ENCODE data around the gene MYCN.
"Not testable (repeated sequence)": the region's sequence is repeated elsewhere in the genome, so short reads cannot be mapped to it uniquely, and the experiment has no call there.

The MYCN gene

DNA sequence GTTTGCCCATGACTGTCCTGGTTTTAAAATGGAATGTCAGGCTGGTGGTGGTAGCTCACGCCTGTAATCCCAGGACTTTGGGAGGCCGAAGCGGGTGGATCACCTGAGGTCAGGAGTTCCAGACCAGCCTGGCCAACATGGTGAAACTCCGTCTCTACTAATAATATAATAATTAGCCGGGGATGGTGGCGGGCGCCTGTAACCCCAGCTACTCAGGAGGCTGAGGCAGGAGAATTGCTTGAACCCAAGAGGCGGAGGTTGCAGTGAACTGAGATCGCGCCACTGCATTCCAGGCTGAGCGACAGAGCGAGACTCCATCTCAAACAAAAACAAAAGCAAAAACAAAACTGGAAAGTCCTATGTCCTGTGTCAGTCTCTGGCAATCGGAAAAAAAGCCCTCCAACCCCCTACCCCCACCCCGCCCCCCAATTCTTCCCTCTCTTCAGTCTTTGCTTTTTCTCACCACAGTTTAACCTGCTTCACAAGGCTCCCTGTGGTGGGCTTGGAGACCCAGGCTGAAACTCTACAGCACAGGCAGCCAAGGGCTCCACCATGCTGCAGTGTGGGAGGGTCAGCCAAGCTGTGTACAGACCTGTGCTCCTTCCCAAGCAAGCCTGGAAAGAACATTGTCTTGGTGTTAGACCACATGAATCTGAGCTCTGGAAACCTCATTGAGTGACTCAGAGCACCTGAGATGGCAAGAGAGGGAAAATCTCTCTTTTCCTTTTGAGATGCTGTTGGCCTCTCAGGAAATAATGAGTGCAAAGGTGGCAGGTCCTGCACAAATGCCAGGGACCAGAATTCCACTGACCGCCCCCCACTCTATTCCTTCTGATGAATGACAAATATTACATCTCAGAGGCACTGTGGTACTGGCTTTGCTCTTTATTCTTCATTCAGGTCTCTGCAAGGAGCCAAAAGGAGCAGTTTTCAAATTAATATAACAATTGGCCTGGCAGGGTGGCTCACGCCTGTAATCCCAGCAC lies 16.7 kb downstream of the MYCN start:
- no peak for DNase-seq (ENCODE audit: low read depth in 2 of 2, low spot score in 1 of 2)

DNA sequence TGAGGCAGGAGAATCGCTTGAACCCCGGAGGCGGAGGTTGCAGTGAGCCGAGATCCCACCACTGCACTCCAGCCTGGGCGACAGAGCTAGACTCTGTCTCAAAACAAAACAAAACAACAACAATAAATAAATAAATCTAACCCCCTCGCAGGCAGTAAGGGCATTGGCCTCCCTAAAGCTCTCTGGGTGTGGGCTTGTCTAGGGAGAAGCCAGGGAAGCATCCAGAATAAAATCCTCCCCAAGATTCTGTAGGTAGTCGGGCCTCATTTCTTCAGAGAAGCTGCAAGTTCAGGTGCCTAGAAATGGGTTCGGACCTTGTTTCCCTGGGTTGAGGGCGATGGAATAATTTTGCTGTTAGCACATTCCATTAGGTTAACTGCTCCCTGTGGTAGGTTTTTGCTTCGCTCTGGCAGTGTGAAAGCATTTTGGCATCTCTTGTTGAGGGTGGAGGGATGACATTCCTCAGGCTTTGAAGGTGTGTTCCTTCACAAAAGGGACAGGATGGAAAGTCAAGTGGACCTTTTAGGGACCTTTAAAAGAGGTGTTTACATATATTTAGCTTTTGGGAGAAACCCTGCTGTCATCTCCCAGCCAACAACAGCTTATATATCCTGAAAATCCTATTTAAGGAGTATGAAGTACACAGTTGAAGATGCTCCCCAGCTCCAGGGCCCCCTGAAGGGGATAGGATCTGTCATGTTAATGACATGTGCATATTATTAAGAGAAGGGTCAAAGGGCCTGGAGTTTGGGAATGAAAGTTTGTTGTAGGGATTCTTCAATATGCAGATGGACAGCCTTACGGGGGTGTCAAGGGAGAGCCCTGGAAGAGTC lies 17.7 kb downstream of the MYCN start:
- DNase-seq (ENCODE audit: low read depth in 2 of 2, low spot score in 1 of 2): no peak

- DNase-seq (ENCODE audit: low read depth in 2 of 2, low spot score in 1 of 2): no peak
Measured at GRCh38 chr2:15959331-15960153, 19.2 kb downstream of the MYCN start.

- DNase-seq (ENCODE audit: low read depth in 2 of 2, low spot score in 1 of 2): not testable (repeated sequence)
Measured at GRCh38 chr2:15960154-15960520, 19.8 kb downstream of the MYCN start.

DNA sequence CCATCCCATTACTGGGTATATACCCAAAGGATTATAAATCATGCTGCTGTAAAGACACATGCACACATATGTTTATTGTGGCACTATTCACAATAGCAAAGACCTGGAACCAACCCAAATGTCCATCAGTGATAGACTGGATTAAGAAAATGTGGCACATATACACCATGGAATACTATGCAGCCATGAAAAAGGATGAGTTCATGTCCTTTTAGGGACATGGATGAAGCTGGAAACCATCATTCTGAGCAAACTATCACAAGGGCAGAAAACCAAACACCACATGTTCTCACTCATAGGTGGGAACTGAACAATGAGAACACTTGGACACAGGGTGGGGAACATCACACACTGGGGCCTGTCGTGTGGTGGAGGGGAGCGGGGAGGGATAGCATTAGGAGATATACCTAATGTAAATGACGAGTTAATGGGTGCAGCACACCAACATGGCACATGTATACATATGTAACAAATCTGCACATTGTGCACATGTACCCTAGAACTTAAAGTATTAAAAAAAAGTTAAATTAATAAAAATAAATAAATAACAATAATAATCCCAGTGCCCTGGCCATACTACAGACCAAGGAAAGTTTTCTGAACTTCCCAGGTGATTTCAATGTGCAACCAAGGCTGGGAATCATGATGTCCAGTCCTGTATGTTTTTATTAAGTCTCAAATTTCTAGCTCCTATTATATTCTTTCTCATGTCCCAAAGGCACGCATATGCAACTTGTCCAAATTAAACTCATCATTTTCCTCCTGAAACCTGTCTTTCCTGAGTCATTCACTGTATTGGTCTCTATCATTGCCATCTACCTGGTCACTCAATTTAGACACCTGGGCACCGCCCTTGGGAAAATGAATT lies 23.0 kb downstream of the MYCN start:
- not testable (repeated sequence) for DNase-seq (ENCODE audit: low read depth in 2 of 2, low spot score in 1 of 2)

GRCh38 chr2:15963977-15964670 lies 23.8 kb downstream of the MYCN start:
- DNase-seq (ENCODE audit: low read depth in 2 of 2, low spot score in 1 of 2): no peak

DNA sequence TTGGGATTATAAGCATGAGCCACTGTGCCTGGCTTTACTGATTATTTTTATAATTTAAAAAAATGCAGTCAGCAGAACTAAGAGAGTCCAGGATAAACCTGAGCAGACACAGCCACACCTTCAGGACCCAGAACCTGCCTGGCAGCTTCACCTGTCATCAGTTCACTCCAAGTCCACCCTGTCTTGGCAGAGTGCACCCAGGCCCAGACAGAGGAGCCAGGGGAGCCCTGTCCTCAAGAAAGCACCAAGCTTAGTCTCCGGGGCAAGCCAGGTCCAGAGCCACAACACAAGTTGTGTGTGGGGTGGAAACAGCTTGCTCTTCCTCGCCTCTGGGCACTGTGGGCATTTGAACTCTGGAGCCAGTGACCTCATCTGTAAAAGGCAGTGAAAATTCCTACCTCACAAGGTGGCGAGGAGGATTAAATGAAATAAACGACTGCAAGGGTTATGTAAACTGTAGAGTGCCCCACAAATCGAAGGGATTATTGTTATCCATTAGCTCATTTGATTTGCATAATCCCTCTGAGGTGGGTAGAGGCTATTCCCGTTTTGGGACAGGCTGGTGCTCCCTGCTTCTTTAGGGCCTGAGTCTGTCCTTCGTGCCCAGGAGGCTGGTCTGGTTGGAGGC lies 24.7 kb downstream of the MYCN start:
- DNase-seq (ENCODE audit: low read depth in 2 of 2, low spot score in 1 of 2): no peak

DNA sequence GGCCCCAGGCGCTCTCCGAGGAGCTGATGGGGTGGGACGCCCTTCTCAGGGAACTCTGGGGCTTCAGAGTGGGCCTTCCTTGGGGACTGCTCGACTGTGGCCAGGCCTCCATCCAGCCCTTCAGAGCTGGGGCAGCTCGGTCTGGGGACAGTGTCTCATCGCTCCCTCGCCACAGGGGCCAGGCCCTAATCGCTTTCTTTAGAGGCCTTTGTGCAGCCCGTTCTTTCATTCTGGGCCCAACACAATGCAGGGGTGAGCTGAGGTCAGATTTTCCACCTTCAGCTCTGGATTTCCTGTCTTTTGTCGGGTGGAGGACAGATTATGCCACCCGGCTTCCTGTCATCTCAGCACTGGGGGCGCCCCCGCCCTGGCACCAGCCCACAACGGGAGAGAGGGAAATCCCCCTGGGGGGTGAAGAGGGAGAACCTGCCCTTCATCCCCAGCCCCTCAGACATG lies 25.2 kb downstream of the MYCN start:
- peak in 1 of 2 donors; percentile 12 for DNase-seq (ENCODE audit: low read depth in 2 of 2, low spot score in 1 of 2)

- no peak for DNase-seq (ENCODE audit: low read depth in 2 of 2, low spot score in 1 of 2)
Measured at GRCh38 chr2:15967415-15968279, 27.3 kb downstream of the MYCN start.

DNA sequence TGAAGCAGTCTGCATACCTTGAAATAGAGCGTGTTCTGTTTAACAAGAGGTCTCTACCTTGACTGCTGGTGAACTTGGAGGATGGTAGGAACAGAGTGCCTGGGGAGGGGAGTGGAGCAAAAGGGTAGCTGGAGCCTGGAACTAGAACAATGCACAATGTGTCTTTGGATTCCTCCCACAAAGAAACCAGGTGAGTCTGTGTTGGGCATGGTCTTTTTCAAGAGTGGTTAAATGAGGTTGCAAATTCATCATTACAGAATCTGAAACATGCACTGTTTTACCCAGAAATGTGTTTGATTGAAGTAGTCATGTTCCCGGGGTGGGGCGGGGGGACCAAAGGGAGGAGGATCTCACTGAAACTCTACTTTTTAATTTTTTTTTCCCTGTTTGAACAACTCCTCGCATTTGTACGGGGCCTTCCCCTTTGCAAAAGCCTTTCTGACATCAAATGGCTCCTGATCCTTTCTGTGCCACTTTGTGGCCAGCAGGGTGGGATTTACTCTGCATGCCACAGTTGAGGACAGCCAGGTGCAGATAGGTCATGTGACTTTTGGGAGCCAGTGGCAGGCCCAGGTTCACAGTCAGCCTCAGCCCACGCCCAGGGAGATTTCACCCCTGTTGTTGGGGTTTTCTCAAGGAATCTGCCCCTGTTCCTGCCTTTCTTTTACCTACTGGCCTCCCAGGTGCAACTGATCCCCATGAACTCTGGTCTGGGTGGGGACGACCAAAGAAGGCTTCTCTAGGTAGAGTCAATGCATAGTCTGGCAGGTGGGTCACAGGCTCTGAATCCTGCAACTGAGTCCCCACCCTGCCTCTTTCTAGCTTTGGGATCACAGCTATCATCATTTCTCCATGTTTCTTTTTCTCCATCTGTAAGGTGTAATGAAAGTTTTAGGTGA lies 28.2 kb downstream of the MYCN start:
- DNase-seq (ENCODE audit: low read depth in 2 of 2, low spot score in 1 of 2): no peak

DNA sequence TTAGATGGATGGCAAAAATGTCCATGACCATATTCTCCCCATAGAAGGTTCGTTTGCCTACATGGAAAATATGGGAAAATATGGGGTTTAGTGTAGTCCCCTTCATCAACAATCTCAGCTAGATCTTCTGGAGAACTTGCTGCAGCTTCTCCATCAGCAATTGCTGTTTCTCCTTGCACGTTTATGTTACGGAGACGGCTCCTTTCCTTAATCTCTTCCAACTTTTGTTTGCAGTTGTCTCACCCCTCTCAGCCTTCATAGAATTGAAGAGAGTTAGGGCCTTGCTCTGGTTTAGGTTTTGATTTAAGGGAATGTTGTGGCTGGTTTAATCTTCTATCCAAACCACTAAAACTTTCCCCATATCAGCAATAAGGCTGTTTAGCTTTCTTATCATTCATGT lies 28.9 kb downstream of the MYCN start:
- no peak for DNase-seq (ENCODE audit: low read depth in 2 of 2, low spot score in 1 of 2)

GRCh38 chr2:15970701-15971100 lies 30.4 kb downstream of the MYCN start:
- no peak for DNase-seq (ENCODE audit: low read depth in 2 of 2, low spot score in 1 of 2)

- no peak for DNase-seq (ENCODE audit: low read depth in 2 of 2, low spot score in 1 of 2)
Measured at GRCh38 chr2:15971351-15971750, 31.0 kb downstream of the MYCN start.

DNA sequence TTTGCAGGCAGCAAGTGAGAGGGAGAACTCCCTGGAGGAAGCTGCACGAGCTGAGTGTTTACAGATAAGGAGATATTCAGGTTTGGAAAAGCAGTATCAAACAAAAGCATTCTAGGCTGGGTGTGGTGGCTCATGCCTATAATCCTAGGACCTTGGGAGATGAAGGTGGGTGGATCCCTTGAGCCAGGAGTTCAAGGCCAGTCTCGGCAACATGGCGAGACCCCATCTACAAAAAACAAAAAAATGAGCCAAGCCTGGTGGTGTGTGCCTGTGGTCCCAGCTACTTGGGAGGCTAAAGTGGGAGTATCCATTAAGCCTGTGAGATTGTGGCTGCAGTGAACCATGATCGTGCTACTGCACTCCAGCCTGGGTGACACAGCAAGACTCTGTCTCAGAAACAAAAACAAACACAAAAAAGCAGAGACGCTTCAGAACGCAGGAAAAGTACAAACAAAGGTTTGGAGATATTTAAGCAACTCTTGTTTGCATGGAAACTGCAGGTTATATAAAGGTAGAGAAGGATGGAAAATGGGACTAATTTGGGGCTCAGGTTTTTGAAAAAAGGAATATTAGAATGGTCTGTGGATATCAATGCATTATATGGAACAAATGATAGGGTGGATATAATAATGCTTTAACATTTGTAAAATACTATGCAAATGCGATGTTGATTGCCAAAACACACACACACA lies 31.6 kb downstream of the MYCN start:
- no peak for DNase-seq (ENCODE audit: low read depth in 2 of 2, low spot score in 1 of 2)

DNA sequence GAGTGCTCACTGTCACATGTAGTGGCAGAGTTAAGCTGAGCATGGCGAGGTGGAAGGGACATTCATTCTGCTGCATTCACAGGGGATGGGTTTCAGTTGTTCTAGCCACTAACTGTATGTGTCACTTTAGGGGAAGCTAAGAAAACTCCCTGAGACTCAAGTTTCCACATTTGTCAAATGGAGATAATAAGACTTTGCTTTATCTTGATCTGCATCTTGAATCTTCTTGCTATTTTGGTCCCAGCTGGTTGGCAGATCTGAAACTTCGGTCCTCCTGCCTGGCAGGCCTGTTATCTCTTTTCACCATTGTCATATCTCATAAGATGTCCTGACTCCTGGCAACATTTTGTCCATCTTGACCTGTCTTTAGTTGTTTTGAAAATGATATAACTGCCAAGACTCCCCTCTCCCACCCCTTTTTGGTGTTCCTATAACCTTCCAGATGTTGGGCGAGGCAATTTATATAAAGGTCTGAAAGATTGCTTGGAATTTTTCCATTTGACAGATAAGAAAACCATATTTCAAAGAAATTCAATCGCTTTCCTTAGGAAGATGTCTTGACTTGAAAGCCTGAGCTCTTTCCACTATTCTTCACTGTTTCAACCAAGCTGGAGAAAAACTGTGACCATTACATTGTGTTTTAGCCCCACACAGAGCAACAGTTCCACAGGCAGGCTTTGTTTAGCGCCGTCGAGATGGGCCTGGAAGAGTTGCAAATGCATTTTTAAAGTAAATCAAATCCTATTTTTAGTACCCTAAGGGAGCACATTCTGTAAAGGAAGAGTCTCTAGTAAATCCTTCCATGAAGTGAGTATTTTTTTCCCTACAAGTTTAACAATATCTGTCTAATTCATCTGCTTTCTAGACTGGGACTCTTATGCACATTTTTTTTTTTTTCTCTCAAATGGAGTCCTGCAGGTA lies 33.4 kb downstream of the MYCN start:
- DNase-seq (ENCODE audit: low read depth in 2 of 2, low spot score in 1 of 2): no peak

All from stimulated activated CD8-positive, alpha-beta memory T cell treated with anti-CD3 and anti-CD28 coated beads, Interleukin-4, amount 100 ng/mL, for 1 hour (primary cell).